HepG2 (cell line): ENCODE data around the gene NUDT22. TPM values are rescaled to one million over a fixed set of nuclear protein-coding genes. Genes with fewer than 3 reads are reported as not detected.

Source experiments
- ESRRA ChIP-seq: sonication (generic); formaldehyde crosslinking; IDR thresholded peaks from 2 replicates; pipeline ENCODE4 v1.5.1; 2020; ENCODE audit warnings: mild to moderate bottlenecking, low read depth, missing genetic modification reagents
- HNRNPH1 ChIP-seq: fragments of 200-400 bp; formaldehyde crosslinking; optimal IDR thresholded peaks from 2 replicates; pipeline ENCODE3; 2017; ENCODE audit warnings: mild to moderate bottlenecking, low read depth, low read length
- KLF16 ChIP-seq, 2 experiments: sonication (generic) in 1 of 2; formaldehyde crosslinking in 1 of 2; IDR thresholded peaks; 2 replicates each; pipeline versions ENCODE4 v1.6.1 to v1.8.0; 2016 to 2023; ENCODE audit warnings: missing genetic modification reagents in 2 of 2, missing compliant biosample characterization in 1 of 2
- NFIB ChIP-seq: sonication (generic); formaldehyde crosslinking; IDR thresholded peaks from 2 replicates; pipeline ENCODE4 v1.9.0; 2021; ENCODE audit warnings: missing genetic modification reagents, mild to moderate bottlenecking, borderline replicate concordance
- NFYB ChIP-seq: sonication (generic); formaldehyde crosslinking; IDR thresholded peaks from 2 replicates; pipeline ENCODE4 v1.4.0; 2020; ENCODE audit warnings: missing genetic modification reagents
- NR2F6 ChIP-seq, 2 experiments: IDR thresholded peaks; 2 replicates each; pipeline ENCODE4 v1.6.1; 2016; ENCODE audit warnings: antibody characterized with exemption in 1 of 2, mild to moderate bottlenecking in 1 of 2
- SMARCC2 ChIP-seq: fragments of 450-650 bp; IDR thresholded peaks from 2 replicates; pipeline ENCODE4 v1.6.1; 2017; ENCODE audit warnings: antibody characterized with exemption, mild to moderate bottlenecking
- U2AF2 ChIP-seq: fragments of 200-400 bp; formaldehyde crosslinking; IDR thresholded peaks from 2 replicates; pipeline ENCODE4 v1.6.1; 2017; ENCODE audit warnings: low read depth, mild to moderate bottlenecking, low read length
- ZNF430 ChIP-seq: sonication (generic); formaldehyde crosslinking; IDR thresholded peaks from 2 replicates; pipeline ENCODE4 v1.9.0; 2021; ENCODE audit warnings: mild to moderate bottlenecking, missing genetic modification reagents
- ZNF616 ChIP-seq: sonication (generic); formaldehyde crosslinking; IDR thresholded peaks from 2 replicates; pipeline ENCODE4 v1.5.0; 2020; ENCODE audit warnings: low read depth, mild to moderate bottlenecking, missing genetic modification reagents
- polyA plus RNA-seq, 8 experiments: library from polyadenylated mRNA; depleted of rRNA in 3 of 8; stranded (reverse) in 7 of 8; unstranded in 1 of 8; fragments of >200 nt; fragmentation: Illumina TruSeq in 4 of 8; extraction: Trizol in 4 of 8; gene quantifications; 2 replicates each; pipeline versions ENCODE4 v1.2.1 to v1.2.3, GENCODE V29; 2011 to 2016; ENCODE audit warnings: low read depth in 4 of 8, missing spikeins in 1 of 8, mixed read lengths in 1 of 8; ENCODE audit not compliant: insufficient read depth in 1 of 8
- total RNA-seq, 5 experiments: library from RNA; depleted of rRNA; stranded (reverse); fragments of >200 nt; fragmentation: Illumina TruSeq; extraction: Trizol; gene quantifications; 2 replicates each; pipeline ENCODE4 v1.2.3, GENCODE V29; 2016; ENCODE audit warnings: low read depth in 1 of 5
- TF ChIP-seq, protein P1 (sequence below): sonication (generic); formaldehyde crosslinking; IDR thresholded peaks from 2 replicates; pipeline ENCODE4 v1.4.0; 2020; ENCODE audit warnings: missing genetic modification reagents
- TF ChIP-seq, protein P2 (sequence below): sonication (generic); formaldehyde crosslinking; IDR thresholded peaks from 2 replicates; pipeline ENCODE4 v1.5.0; 2020; ENCODE audit warnings: mild to moderate bottlenecking, missing genetic modification reagents

The NUDT22 gene
- total and polyA plus RNA-seq, 2 of the 13 experiments (the other 11 are each of a cell fraction or from before 2014, with no cell fraction given) = 33.5 to 39.8 TPM

DNA sequence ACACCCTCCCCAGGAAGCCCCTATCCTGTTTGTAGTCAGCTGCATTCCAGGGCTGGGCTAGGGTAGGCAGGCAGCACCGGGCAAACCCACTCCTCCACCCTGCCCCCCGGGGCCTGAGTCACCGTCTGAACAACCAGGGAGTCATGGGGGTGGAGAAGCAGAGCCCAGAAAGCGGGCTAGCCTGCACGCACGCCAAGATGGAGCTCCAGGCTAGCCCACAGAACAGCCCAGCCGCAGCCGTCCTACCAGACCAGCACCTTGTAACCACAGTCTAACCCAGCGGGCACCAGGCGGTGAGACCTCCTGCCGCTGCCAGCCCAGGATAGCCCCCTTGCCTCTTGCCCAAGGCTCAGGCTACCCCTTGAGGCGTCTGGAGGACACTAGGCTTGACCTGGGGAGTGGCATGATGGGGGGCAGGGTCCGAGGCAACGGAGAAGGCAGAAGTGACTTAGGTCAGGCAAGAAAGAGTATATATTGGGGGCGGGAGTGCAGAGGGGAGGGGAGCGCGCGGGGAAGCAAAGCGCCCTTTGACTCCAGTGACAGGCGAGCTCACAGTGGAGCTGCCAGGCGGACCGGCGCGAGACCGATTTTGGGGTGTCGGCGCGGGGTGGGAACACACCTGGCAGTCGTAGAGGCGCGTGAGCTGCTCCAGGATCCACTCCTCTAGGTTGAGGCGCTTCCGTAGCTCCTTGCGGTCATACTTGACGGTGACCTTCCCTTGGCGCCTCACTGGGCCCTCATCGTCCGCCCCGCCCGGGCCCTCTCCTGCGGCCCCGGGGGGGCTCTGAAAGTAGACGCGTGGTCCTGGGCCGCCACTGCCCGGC lies 19.9 kb downstream of the NUDT22 start (continued):
- TF ChIP-seq, protein P1, sequence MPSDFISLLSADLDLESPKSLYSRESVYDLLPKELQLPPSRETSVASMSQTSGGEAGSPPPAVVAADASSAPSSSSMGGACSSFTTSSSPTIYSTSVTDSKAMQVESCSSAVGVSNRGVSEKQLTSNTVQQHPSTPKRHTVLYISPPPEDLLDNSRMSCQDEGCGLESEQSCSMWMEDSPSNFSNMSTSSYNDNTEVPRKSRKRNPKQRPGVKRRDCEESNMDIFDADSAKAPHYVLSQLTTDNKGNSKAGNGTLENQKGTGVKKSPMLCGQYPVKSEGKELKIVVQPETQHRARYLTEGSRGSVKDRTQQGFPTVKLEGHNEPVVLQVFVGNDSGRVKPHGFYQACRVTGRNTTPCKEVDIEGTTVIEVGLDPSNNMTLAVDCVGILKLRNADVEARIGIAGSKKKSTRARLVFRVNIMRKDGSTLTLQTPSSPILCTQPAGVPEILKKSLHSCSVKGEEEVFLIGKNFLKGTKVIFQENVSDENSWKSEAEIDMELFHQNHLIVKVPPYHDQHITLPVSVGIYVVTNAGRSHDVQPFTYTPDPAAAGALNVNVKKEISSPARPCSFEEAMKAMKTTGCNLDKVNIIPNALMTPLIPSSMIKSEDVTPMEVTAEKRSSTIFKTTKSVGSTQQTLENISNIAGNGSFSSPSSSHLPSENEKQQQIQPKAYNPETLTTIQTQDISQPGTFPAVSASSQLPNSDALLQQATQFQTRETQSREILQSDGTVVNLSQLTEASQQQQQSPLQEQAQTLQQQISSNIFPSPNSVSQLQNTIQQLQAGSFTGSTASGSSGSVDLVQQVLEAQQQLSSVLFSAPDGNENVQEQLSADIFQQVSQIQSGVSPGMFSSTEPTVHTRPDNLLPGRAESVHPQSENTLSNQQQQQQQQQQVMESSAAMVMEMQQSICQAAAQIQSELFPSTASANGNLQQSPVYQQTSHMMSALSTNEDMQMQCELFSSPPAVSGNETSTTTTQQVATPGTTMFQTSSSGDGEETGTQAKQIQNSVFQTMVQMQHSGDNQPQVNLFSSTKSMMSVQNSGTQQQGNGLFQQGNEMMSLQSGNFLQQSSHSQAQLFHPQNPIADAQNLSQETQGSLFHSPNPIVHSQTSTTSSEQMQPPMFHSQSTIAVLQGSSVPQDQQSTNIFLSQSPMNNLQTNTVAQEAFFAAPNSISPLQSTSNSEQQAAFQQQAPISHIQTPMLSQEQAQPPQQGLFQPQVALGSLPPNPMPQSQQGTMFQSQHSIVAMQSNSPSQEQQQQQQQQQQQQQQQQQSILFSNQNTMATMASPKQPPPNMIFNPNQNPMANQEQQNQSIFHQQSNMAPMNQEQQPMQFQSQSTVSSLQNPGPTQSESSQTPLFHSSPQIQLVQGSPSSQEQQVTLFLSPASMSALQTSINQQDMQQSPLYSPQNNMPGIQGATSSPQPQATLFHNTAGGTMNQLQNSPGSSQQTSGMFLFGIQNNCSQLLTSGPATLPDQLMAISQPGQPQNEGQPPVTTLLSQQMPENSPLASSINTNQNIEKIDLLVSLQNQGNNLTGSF (CRISPR knock-in tag) = no peak
- no peak for TF ChIP-seq NFYB
- TF ChIP-seq, protein P2, sequence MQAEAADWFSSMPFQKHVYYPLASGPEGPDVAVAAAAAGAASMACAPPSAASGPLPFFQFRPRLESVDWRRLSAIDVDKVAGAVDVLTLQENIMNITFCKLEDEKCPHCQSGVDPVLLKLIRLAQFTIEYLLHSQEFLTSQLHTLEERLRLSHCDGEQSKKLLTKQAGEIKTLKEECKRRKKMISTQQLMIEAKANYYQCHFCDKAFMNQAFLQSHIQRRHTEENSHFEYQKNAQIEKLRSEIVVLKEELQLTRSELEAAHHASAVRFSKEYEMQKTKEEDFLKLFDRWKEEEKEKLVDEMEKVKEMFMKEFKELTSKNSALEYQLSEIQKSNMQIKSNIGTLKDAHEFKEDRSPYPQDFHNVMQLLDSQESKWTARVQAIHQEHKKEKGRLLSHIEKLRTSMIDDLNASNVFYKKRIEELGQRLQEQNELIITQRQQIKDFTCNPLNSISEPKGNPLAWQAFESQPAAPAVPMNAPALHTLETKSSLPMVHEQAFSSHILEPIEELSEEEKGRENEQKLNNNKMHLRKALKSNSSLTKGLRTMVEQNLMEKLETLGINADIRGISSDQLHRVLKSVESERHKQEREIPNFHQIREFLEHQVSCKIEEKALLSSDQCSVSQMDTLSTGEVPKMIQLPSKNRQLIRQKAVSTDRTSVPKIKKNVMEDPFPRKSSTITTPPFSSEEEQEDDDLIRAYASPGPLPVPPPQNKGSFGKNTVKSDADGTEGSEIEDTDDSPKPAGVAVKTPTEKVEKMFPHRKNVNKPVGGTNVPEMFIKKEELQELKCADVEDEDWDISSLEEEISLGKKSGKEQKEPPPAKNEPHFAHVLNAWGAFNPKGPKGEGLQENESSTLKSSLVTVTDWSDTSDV (CRISPR knock-in tag) = no peak
- TF ChIP-seq KLF16 (CRISPR knock-in tag; IDR thresholded peaks at IDR 0.05) = no peak
- no peak for TF ChIP-seq NR2F6 (IDR thresholded peaks at IDR 0.05)
- no peak for TF ChIP-seq NR2F6 (CRISPR knock-in tag; IDR thresholded peaks at IDR 0.05)
- no peak for TF ChIP-seq ZNF616 (CRISPR knock-in tag)
- no peak for TF ChIP-seq ZNF430
- TF ChIP-seq U2AF2 = no peak
- no peak for TF ChIP-seq NFIB (CRISPR knock-in tag)
- no peak for TF ChIP-seq HNRNPH1
- TF ChIP-seq ESRRA (CRISPR knock-in tag) = 0 out of 2 replicates have a peak, but pooled peaks have one; percentile 39
- TF ChIP-seq SMARCC2 = no peak
